Frontal cortex (tissue), 4 donors: ENCODE results near the gene EHHADH. TPM values are rescaled to one million over a fixed set of nuclear protein-coding genes. Genes with fewer than 3 reads are reported as not detected.
A peak's percentile ranks its signal among the peaks of the same experiment; 100 is the strongest.
"Not testable (repeated sequence)": the region's sequence is repeated elsewhere in the genome, so short reads cannot be mapped to it uniquely, and the experiment has no call there.

ENCODE experiments used
- DNase-seq, 2 donors: peaks; one replicate each; pipeline ENCODE4 v3.0.0; 2012; ENCODE audit warnings: low spot score in 2 of 2
- FAIRE-seq: peaks from 2 replicates; lab custom pipeline; 2012; peaks lifted over from hg19 to GRCh38; lab: Jason Lieb, UNC
- total RNA-seq: library from RNA; depleted of rRNA; stranded (reverse); fragments of >200 nt; gene quantifications from one replicate; pipeline ENCODE4 v1.2.3, GENCODE V29; 2014
- donor health status: control.
- donor health status: control.
- donor health status: control.

Gene EHHADH
- total RNA-seq, result 1.2 TPM

DNA sequence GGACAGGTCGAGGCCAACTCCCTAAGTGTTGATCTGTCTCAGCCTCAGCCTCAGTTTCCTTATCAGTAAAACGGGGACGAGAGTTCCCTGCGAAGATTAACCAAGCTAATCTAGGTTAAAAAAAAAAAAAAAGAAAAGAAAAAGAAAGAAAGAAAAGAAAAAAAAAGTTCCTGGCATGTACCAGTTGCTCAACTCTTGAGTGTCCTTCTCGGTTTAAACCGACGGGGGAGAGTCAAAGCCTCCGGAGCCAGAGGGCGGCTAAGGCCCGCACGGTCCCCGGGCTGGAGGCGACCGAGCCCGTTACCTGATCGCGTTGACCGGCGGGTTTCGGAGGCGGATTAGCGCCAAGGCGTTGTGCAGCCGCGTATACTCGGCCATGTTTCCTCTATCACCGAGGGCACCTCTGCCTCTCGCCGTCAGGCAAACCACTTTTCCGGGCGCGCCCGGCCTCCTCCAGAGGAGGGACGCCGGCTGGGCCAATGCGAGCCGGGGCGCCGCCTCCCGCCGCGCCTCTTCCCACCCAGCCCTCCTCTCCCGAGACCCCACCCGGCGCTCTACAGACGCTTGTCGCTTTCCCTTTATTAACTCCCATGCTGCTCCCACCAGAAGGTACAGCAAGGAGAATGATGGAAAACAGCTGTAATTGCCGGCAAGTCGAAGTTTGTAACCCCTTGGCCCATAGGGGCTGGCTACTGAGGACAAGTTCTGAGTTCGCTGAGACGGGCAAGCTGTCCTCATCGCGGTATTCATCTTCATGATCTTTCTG is at the start of gene EHHADH:
TSS of gene EHHADH (minus strand) at position 405 of the 766 bp plus-strand sequence. CDS start at position 378, 27 bp downstream.
- DNase-seq (peak; percentile 37 to 72), FAIRE-seq (no peak)

DNA sequence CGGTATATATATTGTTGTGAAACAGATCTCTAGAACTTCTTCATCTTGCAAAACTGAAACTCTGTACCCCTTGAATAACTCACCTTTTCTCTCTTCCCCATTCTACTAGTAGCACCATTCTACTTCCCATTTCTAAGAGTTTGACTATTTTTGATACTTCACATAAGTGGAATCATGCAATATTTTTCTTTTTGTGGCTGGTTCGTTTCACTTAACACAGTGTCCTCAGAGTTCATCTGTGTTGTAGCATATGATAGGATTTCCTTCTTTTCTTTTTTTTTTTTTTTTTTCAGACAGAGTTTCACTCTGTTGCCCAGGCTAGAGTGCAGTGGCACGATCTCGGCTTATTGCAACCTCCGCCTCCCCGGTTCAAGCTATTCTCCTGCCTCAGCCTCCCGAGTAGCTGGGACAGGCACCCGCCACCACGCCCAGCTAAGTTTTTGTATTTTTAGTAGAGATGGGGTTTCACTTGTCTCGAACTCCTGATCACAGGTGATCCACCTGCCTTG is 46.1 kb upstream of the EHHADH start:
- FAIRE-seq, DNase-seq: not testable (repeated sequence)

DNA sequence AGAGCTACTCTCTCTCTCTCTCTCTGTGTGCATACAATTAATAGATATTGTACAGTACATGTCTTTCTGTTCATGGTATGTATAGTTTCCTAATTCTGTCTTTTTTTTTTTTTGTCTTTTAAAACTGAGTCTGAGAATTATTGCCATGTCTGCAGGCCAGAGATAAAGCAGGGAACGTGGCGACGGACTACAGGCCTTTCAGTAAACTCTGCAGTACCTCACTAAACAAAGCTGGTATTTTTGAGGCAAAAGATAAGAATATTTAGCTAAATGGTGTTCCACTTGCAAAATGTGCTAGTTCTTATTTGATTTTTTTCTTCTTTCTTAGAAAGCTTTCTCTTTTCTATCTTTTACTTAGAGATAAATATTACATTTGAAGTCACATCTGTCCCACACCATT is 44.0 kb upstream of the EHHADH start:
- FAIRE-seq, result no peak
- DNase-seq, result no peak

DNA sequence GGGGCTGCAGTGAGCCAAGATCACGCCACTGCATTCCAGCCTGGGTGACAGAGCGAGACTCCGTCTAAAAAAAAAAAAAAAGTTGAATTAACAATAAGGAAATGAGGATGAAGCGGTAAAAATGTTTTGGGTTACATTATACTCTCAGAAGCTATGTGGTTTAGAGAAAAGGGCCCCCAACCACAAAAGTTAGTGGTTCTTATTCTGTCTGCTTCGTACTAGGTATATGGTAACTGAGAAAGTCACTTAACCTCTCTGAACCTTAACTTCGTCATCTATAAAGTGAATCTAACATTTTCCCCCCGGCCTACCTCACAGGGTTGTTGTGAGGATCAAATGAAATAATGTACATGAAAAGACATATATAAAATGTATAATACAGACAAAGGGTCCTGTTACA is 38.4 kb upstream of the EHHADH start:
- FAIRE-seq (no peak), DNase-seq (no peak)

DNA sequence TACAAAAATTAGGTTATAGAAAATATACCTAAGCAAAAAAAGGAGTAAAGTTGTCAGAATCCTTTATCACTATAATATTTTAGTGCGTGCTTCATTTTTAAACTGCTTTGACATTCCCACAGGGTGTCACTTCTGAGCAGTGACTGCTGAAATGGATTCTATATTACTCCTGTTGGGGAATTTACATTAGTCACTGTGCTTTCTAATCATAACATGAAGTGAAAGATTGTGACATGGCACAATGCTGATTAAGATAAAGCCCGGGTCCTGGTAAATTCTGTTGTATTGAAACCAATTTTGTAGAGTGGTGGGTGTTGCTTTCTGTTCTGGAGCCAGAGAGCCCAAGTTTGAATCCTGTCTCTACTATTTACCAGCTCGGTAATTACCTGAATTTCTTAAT is 36.4 kb upstream of the EHHADH start:
- DNase-seq (no peak), FAIRE-seq (no peak)

DNA sequence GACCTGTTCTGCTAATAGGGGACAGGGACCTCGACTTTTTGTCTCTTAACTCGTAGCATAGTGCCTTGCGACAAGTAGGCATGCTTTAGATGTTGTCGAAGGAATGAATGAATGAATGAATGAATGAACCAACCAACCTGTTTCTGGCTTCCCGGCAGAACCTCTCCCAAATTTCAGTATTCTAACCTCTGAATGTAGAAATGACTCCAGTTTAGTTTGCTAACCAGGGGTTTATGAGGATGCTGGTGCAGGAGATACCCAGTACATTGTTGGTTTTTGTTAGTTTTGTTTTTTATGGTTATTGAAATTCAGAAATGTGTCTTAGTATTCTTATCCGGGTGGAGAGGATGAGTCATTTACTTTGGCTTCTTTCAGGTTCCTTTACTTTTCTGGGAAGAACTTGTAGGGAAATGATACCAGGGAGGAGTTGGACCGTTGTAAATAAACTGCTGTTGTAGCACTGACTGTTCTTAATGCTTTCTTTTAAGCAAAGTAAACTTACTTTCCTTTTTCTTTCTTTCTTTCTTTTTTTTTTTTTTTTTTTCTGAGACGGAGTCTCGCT is 29.6 kb upstream of the EHHADH start:
- FAIRE-seq (no peak), DNase-seq (no peak)

DNA sequence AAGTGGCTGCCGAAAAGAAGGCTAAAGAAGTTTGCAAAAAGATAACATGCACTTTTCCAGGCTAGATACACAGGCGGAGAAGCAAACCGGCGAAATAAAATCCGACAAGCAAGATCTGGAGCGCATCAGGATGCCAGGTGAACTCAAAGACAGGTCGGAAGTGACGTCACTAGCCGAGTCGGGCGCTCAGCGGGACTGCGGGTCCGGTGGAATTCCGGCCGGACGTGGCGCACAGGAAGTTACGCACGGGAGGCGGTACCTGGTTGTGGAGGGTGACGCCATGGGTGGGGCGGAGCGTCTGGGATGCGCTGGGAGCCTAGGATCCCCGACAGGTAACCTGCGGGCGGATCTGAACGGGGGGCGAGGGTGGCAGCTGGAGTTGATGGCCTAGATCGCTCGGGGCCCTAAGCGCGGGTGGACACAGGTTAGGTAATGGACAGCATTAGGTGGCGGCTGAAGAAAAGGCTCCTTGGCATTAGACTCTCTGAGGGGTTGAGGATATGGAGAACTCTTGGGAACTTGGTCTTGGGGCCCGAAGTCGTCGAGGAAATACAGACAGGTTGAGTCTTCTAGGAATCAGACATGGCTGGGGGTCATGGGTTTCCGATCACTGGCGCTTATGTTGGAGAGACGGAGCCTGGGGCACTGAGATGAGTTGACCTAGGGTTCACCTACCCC is 29.0 kb upstream of the EHHADH start:
- FAIRE-seq (no peak), DNase-seq (peak; percentile 72 to 93)

DNA sequence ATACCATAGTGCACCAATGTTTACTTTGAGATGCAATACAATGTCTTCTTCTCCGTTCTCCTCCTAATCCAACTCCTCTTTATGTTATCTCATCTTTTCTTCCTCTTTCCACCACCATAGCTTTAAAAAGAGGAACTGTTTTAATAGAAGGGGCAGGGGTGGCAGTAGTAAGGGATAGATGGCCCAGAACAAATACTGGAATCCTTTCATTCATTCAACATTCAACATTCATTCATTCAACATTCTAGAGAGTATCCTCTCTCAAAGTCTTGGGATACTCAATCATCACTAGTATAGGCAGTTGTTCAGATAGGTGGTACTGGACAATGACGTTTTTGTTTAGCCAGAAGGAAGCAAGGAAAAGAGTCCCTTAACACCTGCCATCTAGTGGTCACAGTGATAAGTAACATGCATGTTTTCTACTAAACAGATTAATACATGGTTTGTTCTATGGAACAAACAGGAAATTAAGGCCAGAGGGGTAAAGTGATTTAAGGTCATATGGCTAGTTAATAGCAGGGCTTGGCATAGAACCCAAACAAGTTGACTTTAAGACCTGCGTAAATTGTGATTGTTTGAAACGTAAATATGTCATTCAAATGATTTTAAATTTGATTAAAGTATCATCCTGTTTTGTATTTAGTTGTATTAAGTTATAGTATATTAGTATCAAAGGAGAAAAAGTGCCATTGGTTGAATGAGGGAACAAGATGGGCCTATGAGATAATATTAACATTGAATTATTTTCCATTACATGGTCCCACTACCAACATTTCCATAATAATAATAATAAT is 26.9 kb upstream of the EHHADH start:
- FAIRE-seq (no peak), DNase-seq (peak in 1 of 2 donors; percentile 41)

DNA sequence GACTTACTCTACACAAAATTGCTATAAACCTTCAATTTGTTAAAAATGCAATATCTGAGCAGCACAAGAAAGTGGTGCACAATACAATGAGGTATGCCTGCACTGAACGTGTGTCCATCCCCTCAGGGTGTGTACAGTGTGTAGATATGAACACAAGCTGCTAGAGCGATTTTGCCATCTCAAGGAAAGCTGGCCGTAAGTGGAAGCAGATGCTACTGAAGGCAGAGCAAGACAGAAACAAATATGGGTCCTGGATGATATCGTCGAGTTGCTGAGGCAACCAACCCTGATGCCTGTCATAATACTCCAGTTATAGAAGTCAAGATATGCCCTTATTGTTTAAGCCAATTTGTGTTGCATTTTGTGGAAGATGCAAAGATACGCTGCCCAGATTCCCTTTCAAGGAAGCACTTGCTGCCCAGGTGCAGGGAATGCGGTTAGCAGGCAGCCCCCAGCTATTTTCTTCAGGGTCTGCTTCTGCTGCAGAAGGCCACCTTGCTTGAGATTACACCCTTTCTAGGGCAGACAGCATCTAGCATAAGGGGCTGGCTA is 25.8 kb upstream of the EHHADH start:
- FAIRE-seq (no peak), DNase-seq (no peak)

DNA sequence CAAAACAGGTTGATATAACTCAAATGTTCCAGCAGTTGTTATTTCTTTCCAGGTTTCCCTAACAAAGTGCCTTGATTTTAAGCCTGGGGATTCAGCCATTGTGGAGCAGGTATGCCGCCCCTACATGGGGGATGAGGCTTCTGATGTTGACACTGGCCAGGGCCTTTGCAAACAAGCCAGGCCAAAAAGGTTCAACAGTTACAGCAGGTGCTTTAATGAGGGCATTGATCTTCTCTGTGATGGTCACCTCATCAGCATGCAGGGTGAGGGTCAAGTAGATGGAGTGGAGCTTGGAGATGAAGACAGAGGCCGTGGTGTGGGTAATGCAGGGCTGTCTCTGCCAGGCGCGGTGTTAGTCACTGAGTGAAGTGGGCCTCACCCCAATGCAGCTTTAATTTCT is 22.6 kb upstream of the EHHADH start:
- DNase-seq (no peak), FAIRE-seq (no peak)

DNA sequence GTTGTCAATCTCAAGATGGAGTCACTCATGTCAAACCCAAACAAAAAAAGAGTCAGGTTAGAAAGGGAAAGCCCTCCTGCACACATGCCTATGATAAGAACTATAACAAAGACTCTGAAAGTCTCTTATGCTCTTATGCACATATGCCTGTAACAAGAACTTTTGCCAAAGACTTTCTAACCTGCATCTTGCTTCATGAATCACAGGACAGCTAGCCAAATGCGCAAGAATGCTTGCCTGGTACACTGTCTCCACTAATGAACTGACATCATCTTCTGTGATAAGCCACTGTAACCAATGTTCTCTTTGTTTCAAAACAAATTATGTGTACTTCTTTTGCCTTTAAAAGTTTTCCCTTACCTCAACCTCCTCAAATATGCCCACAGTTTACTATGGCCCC is 18.2 kb upstream of the EHHADH start:
- no peak for DNase-seq
- no peak for FAIRE-seq

DNA sequence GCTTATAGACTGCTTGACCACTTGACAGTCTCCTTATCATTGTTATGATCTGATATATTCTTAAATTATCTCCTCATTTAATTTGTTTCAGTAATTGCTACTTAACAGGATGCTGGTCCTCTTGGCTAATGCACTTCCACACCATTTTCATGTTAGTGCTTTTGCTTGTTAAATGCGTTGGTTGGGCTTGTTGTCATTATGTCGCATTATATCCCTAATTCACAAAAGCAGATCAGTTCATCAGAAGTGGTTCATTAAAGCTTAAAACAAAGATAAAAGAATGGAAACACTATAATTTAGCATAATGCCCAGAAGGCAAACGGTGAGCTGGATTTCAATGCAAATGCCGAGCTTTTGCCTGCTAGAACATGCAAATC is 17.1 kb upstream of the EHHADH start:
- FAIRE-seq, result no peak

DNA sequence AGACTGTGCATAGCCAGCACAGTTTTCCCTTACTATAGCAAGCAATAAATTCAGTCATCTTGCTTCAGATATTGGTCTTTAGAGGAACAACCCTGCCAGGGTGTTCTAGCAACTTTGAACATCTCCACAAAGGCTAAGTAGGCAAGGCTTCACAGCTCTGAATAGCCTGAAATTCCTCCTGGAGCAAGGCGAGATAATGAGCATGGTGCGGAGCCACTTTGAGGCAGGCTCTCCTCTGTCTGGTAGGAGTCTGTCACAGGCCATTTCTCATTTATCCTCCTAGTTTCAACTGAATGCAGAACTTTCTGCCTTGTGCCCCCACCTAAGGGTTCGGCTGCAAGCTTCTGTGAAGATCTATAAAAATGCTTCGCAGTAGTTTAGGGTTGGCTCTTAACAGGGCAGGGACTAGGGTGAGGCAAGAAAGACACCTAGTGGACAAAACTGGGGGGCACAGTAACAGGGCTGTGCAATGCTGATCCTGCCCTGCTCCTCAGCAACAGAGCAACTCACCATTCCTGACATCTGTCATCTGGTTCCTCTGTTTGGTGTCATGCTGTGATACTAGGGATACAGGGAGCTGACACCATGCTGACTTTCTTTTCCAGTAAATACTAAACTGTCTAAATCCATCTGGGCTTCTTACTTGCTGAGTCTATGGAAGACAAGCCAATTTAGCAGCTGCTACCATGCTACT is 16.6 kb upstream of the EHHADH start:
- peak in 1 of 2 donors; percentile 20 for DNase-seq
- FAIRE-seq, result no peak

More for the DNA sequence above, 17.1 kb upstream of the EHHADH start:
- no peak for DNase-seq

DNA sequence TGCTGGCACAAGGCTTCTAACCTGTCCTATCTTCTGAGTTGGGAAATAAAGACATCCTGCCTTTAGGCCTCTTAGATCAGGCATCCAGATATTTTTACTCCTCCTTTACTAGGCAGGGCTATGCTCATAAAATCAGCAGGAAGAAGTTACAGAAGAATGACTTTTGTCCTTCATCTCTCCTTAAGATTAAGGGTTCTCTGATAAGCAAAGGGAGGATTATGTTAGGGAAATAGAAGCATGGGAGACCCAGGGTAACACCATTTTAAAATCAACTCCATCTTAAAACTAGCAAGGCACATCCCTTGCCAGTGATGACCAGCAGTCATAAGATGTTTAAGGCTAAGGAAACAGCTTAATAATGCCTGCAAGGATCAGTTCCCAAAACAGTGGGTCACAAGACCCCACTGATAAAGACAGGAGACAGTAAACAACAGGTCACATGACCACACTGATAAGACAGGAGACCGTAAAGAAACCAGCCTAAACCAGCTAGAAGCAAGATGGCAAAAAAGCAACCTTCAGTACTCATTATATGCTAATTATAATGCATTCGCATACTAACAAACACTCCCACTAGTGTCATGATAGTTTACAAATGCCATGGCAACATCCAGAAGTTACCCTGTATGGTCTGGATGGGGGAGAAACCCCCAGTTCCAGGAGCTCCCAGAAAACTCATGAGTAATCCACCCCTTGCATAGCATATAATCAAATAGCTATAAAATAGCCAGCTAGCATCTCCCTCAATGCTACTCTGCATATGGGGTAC is 14.5 kb upstream of the EHHADH start:
- no peak for FAIRE-seq
- no peak for DNase-seq

DNA sequence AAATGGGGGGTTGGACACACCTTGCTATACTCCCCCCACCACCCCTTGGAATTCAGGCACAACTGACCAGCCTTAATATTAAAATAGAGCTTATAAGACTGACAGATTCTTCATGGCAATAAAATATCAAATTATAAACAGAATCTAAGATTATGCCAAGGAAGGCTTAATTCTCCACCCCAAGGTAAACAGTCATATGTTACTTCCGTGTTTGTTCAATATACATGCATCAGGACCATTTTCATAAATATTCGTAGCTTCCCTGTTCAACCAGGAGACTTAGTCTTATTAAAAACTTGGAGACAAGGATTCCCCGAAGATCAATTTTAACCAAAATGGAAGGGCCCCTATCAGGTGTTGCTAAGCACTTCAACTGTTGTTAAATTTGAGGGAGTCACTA is 13.3 kb upstream of the EHHADH start:
- DNase-seq (no peak), FAIRE-seq (no peak)

DNA sequence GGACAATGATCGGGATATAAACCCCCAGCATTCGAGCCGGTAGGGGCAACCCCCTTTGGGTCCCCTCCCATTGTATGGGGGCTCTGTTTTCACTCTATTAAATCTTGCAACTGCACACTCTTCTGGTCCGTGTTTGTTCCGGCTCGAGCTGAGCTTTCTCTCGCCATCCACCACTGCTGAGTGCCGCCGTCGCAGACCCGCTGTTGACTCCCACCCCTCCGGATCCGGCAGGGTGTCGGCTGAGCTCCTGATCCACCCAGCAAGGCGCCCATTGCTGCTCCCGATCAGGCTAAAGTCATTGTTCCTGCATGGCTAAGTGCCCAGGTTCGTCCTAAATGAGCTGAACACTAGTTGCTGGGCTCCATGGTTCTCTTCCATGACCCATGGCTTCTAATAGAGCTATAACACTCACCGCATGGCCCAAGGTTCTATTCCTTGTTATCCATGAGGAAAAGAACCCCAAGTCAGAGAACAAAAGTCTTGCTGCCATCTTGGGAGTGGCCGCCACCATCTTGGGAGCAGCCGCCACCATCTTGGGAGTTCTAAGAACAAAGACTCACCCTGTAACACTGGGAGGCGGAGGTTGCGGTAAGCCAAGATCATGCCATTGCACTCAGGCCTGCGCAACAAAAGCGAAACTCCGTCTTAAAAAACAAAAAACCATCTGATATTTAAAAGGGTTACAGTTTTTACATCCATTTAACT is 11.2 kb upstream of the EHHADH start:
- no peak for FAIRE-seq
- DNase-seq, result no peak

DNA sequence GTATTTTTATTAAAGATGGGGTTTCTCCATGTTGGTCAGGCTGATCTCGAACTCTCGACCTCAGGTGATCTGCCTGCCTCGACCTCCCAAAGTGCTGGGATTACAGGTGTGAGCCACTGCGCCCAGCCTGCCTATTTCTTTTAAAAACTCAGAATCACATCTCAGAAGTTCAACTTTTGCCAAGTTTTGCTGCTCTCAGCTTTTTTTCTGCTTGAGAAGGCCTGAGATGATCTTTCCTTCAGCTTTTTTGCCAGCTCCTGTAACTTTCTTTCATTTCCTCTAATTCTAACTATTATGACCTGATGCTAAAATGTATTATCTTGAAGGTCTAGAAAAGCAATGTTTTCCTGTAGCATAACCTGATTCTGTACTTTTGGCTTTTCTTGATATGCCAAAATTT is 9.6 kb upstream of the EHHADH start:
- no peak for DNase-seq
- no peak for FAIRE-seq

DNA sequence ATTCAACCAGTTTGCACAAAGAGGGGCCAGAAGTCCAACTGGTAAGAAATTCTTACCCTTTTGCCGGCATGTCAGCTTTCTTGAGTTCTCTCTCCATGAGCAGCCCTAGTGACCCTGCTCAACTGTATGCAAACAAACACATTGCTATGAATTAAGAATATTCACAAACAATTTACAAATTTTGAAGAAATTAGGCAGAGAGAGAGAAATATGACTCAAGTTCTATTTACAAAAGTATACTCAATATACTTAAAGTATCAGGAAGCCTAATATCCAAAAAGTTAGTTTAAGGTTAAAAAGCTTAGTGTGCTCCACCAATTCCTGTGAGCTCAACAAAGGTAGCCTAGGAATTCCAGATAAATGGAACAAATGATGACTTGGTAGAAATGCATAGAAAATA is 3.5 kb upstream of the EHHADH start:
- no peak for DNase-seq
- FAIRE-seq, result no peak
